ENCODE results near the gene C2CD3.
"Not testable (repeated sequence)": the region's sequence is repeated elsewhere in the genome, so short reads cannot be mapped to it uniquely, and the experiment has no call there.

C2CD3 gene

DNA sequence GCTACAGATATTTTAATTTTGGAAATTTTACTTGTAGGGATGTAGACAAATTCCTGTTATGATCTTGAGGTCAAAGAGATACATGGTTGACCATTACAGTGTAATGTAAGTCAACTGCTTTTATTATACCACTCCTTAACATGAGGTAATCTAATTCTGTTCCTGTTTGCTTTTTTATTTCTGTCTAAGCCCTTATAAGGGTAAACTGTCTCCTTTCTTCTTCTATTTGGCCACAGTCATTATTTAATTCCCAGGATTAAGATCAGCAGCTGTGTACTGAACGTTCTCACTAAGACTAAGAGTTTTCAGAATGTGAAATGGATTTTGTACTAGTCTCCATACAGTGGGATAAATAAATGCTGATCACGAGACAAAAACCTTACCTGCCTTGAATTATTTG is 32.8 kb downstream of the C2CD3 start:
- no peak overlapping the region for H3K4me3 ChIP-seq (ENCODE audit: low read depth, low read length)
- DNase-seq (ENCODE audit: low read depth): no peak
- TF ChIP-seq, protein P1, sequence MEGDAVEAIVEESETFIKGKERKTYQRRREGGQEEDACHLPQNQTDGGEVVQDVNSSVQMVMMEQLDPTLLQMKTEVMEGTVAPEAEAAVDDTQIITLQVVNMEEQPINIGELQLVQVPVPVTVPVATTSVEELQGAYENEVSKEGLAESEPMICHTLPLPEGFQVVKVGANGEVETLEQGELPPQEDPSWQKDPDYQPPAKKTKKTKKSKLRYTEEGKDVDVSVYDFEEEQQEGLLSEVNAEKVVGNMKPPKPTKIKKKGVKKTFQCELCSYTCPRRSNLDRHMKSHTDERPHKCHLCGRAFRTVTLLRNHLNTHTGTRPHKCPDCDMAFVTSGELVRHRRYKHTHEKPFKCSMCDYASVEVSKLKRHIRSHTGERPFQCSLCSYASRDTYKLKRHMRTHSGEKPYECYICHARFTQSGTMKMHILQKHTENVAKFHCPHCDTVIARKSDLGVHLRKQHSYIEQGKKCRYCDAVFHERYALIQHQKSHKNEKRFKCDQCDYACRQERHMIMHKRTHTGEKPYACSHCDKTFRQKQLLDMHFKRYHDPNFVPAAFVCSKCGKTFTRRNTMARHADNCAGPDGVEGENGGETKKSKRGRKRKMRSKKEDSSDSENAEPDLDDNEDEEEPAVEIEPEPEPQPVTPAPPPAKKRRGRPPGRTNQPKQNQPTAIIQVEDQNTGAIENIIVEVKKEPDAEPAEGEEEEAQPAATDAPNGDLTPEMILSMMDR (IDR thresholded peaks at IDR 0.05; ENCODE audit: low read depth, low read length, missing control alignments): no peak

- TF ChIP-seq, protein P1 (IDR thresholded peaks at IDR 0.05; ENCODE audit: low read depth, low read length, missing control alignments): no peak
- no peak overlapping the region for H3K4me3 ChIP-seq (ENCODE audit: low read depth, low read length)
- no peak for DNase-seq (ENCODE audit: low read depth)
Measured at GRCh38 chr11:74135127-74135840, 35.5 kb downstream of the C2CD3 start.

DNA sequence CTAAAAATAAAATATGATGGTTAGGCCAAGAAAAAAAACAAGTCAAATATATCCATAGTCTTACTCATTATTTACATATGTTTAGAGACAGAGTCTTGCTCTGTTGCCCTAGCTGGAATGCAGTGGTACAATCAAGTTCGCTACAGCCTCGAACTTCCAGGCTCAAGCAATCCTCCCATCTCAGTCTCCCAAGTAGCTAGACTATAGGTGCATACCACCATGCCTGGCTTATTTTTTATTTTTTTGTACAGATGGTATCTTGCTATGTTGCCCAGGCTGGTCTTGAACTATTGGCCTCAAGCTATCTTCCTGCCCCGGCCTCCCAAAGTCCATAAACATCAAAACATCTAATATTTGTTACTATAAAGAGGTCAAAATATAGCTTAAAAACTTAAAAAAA is 36.1 kb downstream of the C2CD3 start:
- no peak for DNase-seq (ENCODE audit: low read depth)
- no peak overlapping the region for H3K4me3 ChIP-seq (ENCODE audit: low read depth, low read length)
- TF ChIP-seq, protein P1 (IDR thresholded peaks at IDR 0.05; ENCODE audit: low read depth, low read length, missing control alignments): no peak

- H3K4me3 ChIP-seq (ENCODE audit: low read depth, low read length): no peak overlapping the region
- no peak for DNase-seq (ENCODE audit: low read depth)
- TF ChIP-seq, protein P1 (IDR thresholded peaks at IDR 0.05; ENCODE audit: low read depth, low read length, missing control alignments): no peak
Measured at GRCh38 chr11:74133436-74133835, 37.4 kb downstream of the C2CD3 start.

GRCh38 chr11:74132833-74133232 is 38.0 kb downstream of the C2CD3 start:
- no peak for DNase-seq (ENCODE audit: low read depth)
- H3K4me3 ChIP-seq (ENCODE audit: low read depth, low read length): no peak overlapping the region
- TF ChIP-seq, protein P1 (IDR thresholded peaks at IDR 0.05; ENCODE audit: low read depth, low read length, missing control alignments): no peak

DNA sequence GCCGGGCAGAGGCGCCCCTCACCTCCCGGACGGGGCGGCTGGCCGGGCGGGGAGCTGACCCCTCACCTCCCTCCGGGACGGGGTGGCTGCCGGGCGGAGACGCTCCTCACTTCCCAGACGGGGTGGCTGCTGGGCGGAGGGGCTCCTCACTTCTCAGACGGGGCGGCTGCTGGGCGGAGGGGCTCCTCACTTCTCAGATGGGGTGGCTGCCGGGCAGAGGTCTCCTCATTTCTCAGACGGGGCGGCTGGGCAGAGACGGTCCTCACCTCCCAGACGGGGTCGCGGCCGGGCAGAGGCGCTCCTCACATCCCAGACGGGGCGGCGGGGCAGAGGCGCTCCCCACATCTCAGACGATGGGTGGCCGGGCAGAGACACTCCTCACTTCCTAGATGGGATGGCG is 41.7 kb downstream of the C2CD3 start:
- not testable (repeated sequence) for H3K4me3 ChIP-seq (ENCODE audit: low read depth, low read length); DNase-seq (ENCODE audit: low read depth)

- TF ChIP-seq, protein P1 (IDR thresholded peaks at IDR 0.05; ENCODE audit: low read depth, low read length, missing control alignments): no peak
- DNase-seq (ENCODE audit: low read depth): no peak
- no peak overlapping the region for H3K4me3 ChIP-seq (ENCODE audit: low read depth, low read length)
Measured at GRCh38 chr11:74123008-74123448, 47.8 kb downstream of the C2CD3 start.
